ENCODE measurements around the gene LCE1C.

DNA sequence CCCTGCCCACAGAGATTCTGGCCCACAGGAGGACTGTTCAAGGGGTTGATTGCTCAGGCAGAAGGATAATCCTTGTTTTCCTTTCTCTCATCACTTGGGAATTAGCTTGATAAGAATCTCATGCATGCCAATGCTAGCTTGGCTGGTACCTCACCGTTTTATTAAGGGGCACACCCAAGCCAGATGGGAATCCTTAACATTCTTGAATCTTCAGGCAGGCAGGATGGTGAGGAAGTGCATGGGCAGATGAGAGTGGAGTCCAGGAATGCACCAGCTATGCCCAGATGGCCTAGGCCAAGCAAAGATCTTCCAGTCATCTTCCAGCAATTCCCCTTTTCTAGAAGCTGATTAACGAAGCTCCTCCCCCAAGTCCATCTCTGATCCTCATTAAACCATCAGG is 49.2 kb upstream of the LCE1C start:
- no peak for TF ChIP-seq CTCF (IDR thresholded peaks at IDR 0.05)
- no peak for TF ChIP-seq POLR2A (IDR thresholded peaks at IDR 0.05)

Measured in body of pancreas (tissue), 4 donors.